Keratinocyte (primary cell): ENCODE measurements around the gene SLC39A10.

Experiments
- CTCF ChIP-seq, 3 experiments: IDR thresholded peaks in 1 of 3; conservative IDR thresholded peaks in 1 of 3; optimal IDR thresholded peaks in 1 of 3; 2 replicates in 2 of 3; 3 replicates in 1 of 3; pipeline versions ENCODE3 to v1.5.1; 2011; ENCODE audit warnings: low read length in 3 of 3, mild to moderate bottlenecking in 3 of 3, moderate library complexity in 2 of 3, control low read depth in 1 of 3, inconsistent platforms in 1 of 3; ENCODE audit not compliant: insufficient read depth in 2 of 3; ENCODE audit errors: extremely low read depth in 1 of 3
- EZH2 ChIP-seq: IDR thresholded peaks from one replicate; pipeline ENCODE4 v1.6.1; 2012; ENCODE audit warnings: inconsistent platforms, mild to moderate bottlenecking, low read length, moderate library complexity

- TF ChIP-seq CTCF (optimal IDR thresholded peaks at IDR 0.05 in 1 of 3, IDR thresholded peaks at IDR 0.05 in 1 of 3, conservative IDR thresholded peaks at IDR 0.05 in 1 of 3; ENCODE audit: extremely low read depth in 1 of 3, insufficient read depth in 2 of 3, low read length in 3 of 3) (no peak), EZH2 (no peak)
Measured at GRCh38 chr2:195697681-195698220, 40.7 kb downstream of the SLC39A10 start.
